Left lung (tissue), 10 donors: ENCODE measurements around the gene FBXL12. TPM values are rescaled to one million over a fixed set of nuclear protein-coding genes. Genes with fewer than 3 reads are reported as not detected.
A peak's percentile ranks its signal among the peaks of the same experiment; 100 is the strongest.
"Not testable (repeated sequence)": the region's sequence is repeated elsewhere in the genome, so short reads cannot be mapped to it uniquely, and the experiment has no call there.

Source experiments
- ATAC-seq: fragments of 200-7000 bp; cut with Tn5 transposase; one replicate; pipeline ENCODE4 v1.9.1; 2020; ENCODE audit warnings: moderate library complexity
- DNase-seq, 4 donors: peaks; one replicate each; pipeline ENCODE4 v3.0.0-alpha.2; 2013 to 2020
- H3K27ac ChIP-seq, 2 donors: fragments of 200-600 bp; sonication (generic) in 1 of 2; one replicate each; pipeline versions ENCODE4 v1.5.0 to v1.8.0; 2020 to 2021
- H3K27me3 ChIP-seq, 2 donors: fragments of 200-600 bp; sonication (generic) in 1 of 2; one replicate each; pipeline versions ENCODE4 v1.5.0 to v1.8.0; 2020 to 2021
- H3K36me3 ChIP-seq, 2 donors: fragments of 200-600 bp; sonication (generic) in 1 of 2; one replicate each; pipeline versions ENCODE4 v1.5.0 to v1.8.0; 2020 to 2021
- H3K4me1 ChIP-seq, 2 donors: fragments of 200-600 bp; one replicate each; pipeline ENCODE4 v1.8.0; 2021
- H3K4me3 ChIP-seq, 2 donors: fragments of 200-600 bp; sonication (generic) in 1 of 2; one replicate each; pipeline versions ENCODE4 v1.5.0 to v1.8.0; 2020 to 2021; ENCODE audit warnings: mild to moderate bottlenecking in 1 of 2
- H3K9me3 ChIP-seq, 2 donors: fragments of 200-600 bp; sonication (generic) in 1 of 2; one replicate each; pipeline versions ENCODE4 v1.5.0 to v1.8.0; 2020 to 2021
- CTCF ChIP-seq, 2 donors: fragments of 200-600 bp; sonication (generic) in 1 of 2; IDR thresholded peaks; one replicate each; pipeline versions ENCODE4 v1.5.0 to v1.8.0; 2021; ENCODE audit warnings: antibody characterized with exemption in 2 of 2
- intact Hi-C, 2 donors: fragments of 100-400 bp; cut with DNase I; formaldehyde crosslinking; loops; one replicate each; pipeline versions ENCODE4 v1.11.2 to v1.14.2; 2022
- polyA plus RNA-seq, 6 donors: library from polyadenylated mRNA; unstranded; fragments of 120-200 nt; gene quantifications; one replicate each; pipeline ENCODE4 v1.2.1, GENCODE V29; 2013; ENCODE audit not compliant: insufficient read length in 6 of 6
- total RNA-seq, 2 donors: library from RNA; stranded (reverse); fragmentation: NEBNext Ultra II Directional; extraction: Animal tissue kit (Norgen Biotek cat#: 25700); gene quantifications; one replicate each; pipeline ENCODE4 v1.2.1, GENCODE V29; 2021
- donor health status: DM: no; HTN: yes; CAD: no.
- donor health status: DM: no; HTN: no; CAD: no.

The FBXL12 gene
- total and polyA plus RNA-seq, 8 donors, result 22.3 to 40.5 (median 33.9) TPM

GRCh38 chr19:9793071-9793591 is 25.7 kb downstream of the FBXL12 start:
- Histone ChIP-seq H3K36me3 (no peaks in the 10 kb centered on the region), H3K4me1 (peaks cover 0 to 9% of the 10 kb centered on the region in 2 donors), H3K4me3 (peak overlapping the region; percentile 46 to 67), H3K27ac (peak overlapping the region; percentile 68 to 80), H3K9me3 (no peaks in the 10 kb centered on the region), H3K27me3 (no peaks in the 10 kb centered on the region)
- peak in 2 of 4 donors; percentile 49 to 90 for DNase-seq
- no peak for TF ChIP-seq CTCF (IDR thresholded peaks at IDR 0.05)
- ATAC-seq, result peak; percentile 32
- intact Hi-C loops, result loop anchor here in 1 of 2 donors (5.0 to 10.0 kb wide), 2 partner anchors 171 to 478 kb away; partner anchors contain the start of gene ZNF561

GRCh38 chr19:9792206-9793070 is 26.4 kb downstream of the FBXL12 start:
- ATAC-seq, result peak; percentile 77
- peak overlapping the region; percentile 78 to 80 for H3K27ac ChIP-seq
- TF ChIP-seq CTCF (IDR thresholded peaks at IDR 0.05), result no peak
- H3K4me3 ChIP-seq, result peak overlapping the region; percentile 46 to 67
- H3K27me3 ChIP-seq, result no peaks in the 10 kb centered on the region
- peaks cover 0 to 9% of the 10 kb centered on the region in 2 donors for H3K4me1 ChIP-seq
- no peaks in the 10 kb centered on the region for H3K9me3 ChIP-seq
- DNase-seq, result peak; percentile 94 to 98 (median 96)
- intact Hi-C loops, result loop anchor here in 1 of 2 donors (5.0 to 10.0 kb wide), 2 partner anchors 170 to 478 kb away; partner anchors contain the start of gene ZNF561
- no peaks in the 10 kb centered on the region for H3K36me3 ChIP-seq

GRCh38 chr19:9791552-9792205 is 27.2 kb downstream of the FBXL12 start:
- DNase-seq (peak; percentile 91 to 98 (median 98)), ATAC-seq (peak; percentile 77)
- Histone ChIP-seq H3K27ac (peak overlapping the region; percentile 69 to 78), H3K9me3 (no peaks in the 10 kb centered on the region), H3K4me3 (peak overlapping the region; percentile 28 to 67), H3K36me3 (no peaks in the 10 kb centered on the region), H3K4me1 (peaks cover 0 to 11% of the 10 kb centered on the region in 2 donors), H3K27me3 (no peaks in the 10 kb centered on the region)
- TF ChIP-seq CTCF (IDR thresholded peaks at IDR 0.05), result no peak
- intact Hi-C loops, result loop anchor here in 1 of 2 donors (5.0 to 10.0 kb wide), 2 partner anchors 169 to 477 kb away; partner anchors contain the start of gene ZNF561

- intact Hi-C loops, result loop anchor here in 1 of 2 donors (5.0 to 10.0 kb wide), 2 partner anchors 169 to 476 kb away; partner anchors contain the start of gene ZNF561
- peaks cover 0 to 11% of the 10 kb centered on the region in 2 donors for H3K4me1 ChIP-seq
- H3K9me3 ChIP-seq, ATAC-seq, H3K27me3 ChIP-seq, H3K36me3 ChIP-seq, DNase-seq: not testable (repeated sequence)
- peak overlapping the region; percentile 65 to 66 for H3K27ac ChIP-seq
- H3K4me3 ChIP-seq, result peak overlapping the region in 1 of 2 donors; percentile 67
Measured at GRCh38 chr19:9791073-9791367, 27.9 kb downstream of the FBXL12 start.

- Histone ChIP-seq H3K4me1 (peaks cover 4 to 15% of the 10 kb centered on the region in 2 donors), H3K27ac (peak overlapping the region in 1 of 2 donors; percentile 30)
- H3K4me3 ChIP-seq, ATAC-seq, H3K9me3 ChIP-seq, intact Hi-C loops, H3K36me3 ChIP-seq, H3K27me3 ChIP-seq: not testable (repeated sequence)
- DNase-seq, result peak in 1 of 4 donors; percentile 33
Measured at GRCh38 chr19:9789579-9789978, 29.3 kb downstream of the FBXL12 start.

GRCh38 chr19:9789066-9789465 is 29.8 kb downstream of the FBXL12 start:
- Histone ChIP-seq H3K4me1 (peaks cover 7 to 20% of the 10 kb centered on the region in 2 donors), H3K27ac (no peak overlapping the region), H3K9me3 (no peaks in the 10 kb centered on the region), H3K36me3 (no peaks in the 10 kb centered on the region), H3K27me3 (no peaks in the 10 kb centered on the region), H3K4me3 (no peak overlapping the region)
- intact Hi-C loops, result no loop called here
- ATAC-seq (no peak), DNase-seq (no peak)
- TF ChIP-seq CTCF (IDR thresholded peaks at IDR 0.05), result no peak

- ATAC-seq, H3K36me3 ChIP-seq, intact Hi-C loops, H3K27me3 ChIP-seq, H3K27ac ChIP-seq, H3K9me3 ChIP-seq, H3K4me3 ChIP-seq, DNase-seq: not testable (repeated sequence)
- peaks cover 7 to 21% of the 10 kb centered on the region in 2 donors for H3K4me1 ChIP-seq
Measured at GRCh38 chr19:9788604-9789003, 30.3 kb downstream of the FBXL12 start.
